Muscle of arm (tissue), 12 donors: ENCODE results near the gene PCDH9. TPM values are rescaled to one million over a fixed set of nuclear protein-coding genes. Genes with fewer than 3 reads are reported as not detected.
"Not testable (repeated sequence)": the region's sequence is repeated elsewhere in the genome, so short reads cannot be mapped to it uniquely, and the experiment has no call there.

Source experiments
- DNase-seq: peaks from one replicate; pipeline ENCODE4 v3.0.0-alpha.2; 2013
- polyA plus RNA-seq, 12 donors: library from polyadenylated mRNA; unstranded; fragments of 120-200 nt; gene quantifications; one replicate each; pipeline ENCODE4 v1.2.1, GENCODE V29; 2013; ENCODE audit not compliant: insufficient read length in 12 of 12

Gene PCDH9
- polyA plus RNA-seq, 12 donors = 2.8 to 4.3 (median 3.6) TPM; not detected in 1

- no peak for DNase-seq
These were observed 564.1 kb downstream of the PCDH9 start for GRCh38 chr13:66665991-66666390.

DNA sequence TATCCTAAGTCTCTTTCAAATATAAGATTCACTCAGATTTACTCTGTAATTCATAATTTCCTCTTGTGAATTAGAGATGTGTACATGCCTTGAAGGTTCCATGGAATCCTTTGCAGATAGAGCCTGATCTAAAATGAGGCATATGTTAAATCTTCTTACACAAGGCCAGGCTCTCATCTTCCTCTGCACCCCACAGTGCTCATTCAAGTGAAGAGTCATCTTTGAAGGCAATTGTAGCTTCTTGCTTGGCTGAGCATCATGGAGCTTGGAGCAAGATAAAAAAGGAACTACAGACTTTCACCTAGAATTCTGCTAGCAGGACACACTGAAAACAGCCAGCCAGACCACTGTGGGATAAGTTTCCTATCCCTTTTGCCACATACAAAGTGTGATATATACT, 566.4 kb downstream of the PCDH9 start:
- DNase-seq = no peak

DNA sequence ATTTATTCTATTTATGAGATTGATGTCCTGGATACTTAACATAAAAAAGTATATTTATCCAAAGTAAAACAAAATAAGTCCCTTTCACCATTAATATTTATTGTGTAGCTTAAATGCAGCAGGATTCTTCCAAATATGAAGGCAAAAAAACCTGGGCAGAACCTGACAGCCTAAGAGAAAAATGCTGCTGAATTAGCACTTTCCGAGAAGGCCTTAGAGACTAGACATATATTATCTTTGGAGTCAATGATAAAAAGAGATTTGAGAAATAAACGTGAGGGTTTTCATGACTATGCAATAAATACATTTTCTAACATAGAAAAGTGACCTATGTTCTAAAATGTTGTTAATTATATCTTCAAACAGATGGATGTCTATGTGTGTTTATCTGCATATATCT, 566.9 kb downstream of the PCDH9 start:
- DNase-seq = no peak

GRCh38 chr13:66661336-66661735, 568.8 kb downstream of the PCDH9 start:
- no peak for DNase-seq

GRCh38 chr13:66660468-66660813, 569.7 kb downstream of the PCDH9 start:
- no peak for DNase-seq

DNA sequence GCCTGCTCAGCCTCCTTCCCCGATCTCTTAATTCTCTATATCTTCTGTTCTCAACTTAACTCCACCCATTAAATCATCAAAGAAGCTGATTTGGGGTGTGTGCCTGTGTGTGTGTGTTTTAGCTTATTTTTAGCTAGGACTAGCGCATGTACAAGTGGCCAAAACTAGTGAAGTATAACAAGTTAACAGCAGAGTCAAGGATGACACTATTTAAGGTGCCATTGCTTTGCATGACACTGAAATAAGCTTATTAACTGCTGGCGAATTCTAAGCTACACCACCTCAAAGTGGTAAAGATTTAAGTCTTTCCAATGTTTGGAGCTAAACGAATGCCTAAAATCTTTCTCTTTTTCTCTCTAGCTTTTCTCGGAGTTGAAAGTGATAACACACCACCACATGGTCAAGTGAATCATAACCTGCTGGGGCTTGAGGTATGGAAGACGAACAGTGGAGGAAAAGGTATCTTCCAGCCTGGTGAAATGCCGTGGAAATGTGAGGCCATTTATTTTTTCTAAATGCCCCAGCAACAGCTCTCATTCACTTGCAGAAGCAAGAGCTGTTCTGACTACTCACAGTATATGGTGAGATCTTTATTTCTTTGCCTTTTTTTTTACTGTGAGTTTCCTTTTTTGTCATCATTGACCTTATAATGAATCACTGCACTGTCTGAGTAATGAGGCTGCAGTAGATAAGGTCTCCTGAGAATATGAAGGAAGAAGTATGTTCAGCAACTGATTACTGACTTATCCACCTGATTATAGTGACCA, 570.3 kb downstream of the PCDH9 start:
- no peak for DNase-seq

- peak; percentile 40 for DNase-seq
These were observed 570.9 kb downstream of the PCDH9 start for GRCh38 chr13:66659286-66659685.

DNA sequence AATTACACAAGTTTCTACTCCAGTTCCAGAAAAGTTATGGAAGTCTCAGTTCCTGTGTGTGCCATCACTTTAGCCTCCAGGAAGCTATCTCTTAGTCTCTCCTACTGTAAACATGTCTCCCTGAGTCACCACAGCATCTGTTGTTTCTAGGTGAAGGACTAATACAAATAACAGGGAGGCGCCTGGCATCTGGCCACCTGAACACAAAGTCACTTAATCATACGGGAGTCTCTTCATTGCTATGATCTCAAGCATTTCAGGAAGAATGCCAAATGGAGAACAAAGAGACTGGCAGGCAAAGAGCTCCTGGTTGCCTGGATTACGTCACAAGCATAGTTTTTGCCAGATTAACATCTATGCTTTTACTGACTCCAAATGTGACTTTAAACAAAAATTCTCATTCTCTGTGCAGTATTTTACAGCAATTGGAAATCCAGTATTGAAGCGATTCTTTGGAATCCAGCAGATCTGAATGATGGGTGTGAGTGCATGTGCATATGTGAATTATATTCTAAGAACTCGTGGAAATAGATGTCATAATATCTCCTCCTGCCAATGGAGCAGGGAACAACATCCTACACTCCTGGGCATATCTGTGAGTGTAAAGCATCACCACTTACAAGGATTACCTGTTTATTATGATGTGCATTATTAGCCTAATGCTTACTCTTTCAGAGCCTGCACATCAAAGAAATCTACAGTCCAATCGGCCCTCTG, 572.8 kb downstream of the PCDH9 start:
- peak; percentile 88 for DNase-seq

- no peak for DNase-seq
These were observed 574.2 kb downstream of the PCDH9 start for GRCh38 chr13:66655847-66656454.

GRCh38 chr13:66644855-66645460, 585.2 kb downstream of the PCDH9 start:
- DNase-seq = no peak

- DNase-seq = no peak
These were observed 589.9 kb downstream of the PCDH9 start for GRCh38 chr13:66640231-66640630.

- DNase-seq = no peak
These were observed 591.1 kb downstream of the PCDH9 start for GRCh38 chr13:66639044-66639443.

GRCh38 chr13:66635526-66635925, 594.6 kb downstream of the PCDH9 start:
- no peak for DNase-seq

DNA sequence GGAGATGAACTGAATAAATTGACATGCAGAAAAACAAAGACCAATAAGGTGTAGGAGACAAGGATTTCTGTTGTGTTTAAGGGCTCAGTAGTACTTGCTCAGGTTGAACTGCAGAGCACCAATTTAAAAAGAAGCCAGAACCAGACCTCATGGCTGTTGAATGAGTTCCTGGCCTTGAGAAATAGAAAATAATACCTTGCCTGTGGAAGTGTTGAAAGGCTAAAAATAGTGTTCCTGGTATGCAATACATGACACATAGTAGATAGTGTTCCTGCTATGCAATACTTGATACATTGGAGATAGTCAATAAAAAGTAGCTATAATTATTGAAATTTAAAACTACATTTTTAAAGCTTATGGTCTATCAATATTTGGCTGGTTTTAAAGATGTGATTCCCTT, 595.8 kb downstream of the PCDH9 start:
- no peak for DNase-seq

GRCh38 chr13:66627512-66627911, 602.6 kb downstream of the PCDH9 start:
- no peak for DNase-seq

DNA sequence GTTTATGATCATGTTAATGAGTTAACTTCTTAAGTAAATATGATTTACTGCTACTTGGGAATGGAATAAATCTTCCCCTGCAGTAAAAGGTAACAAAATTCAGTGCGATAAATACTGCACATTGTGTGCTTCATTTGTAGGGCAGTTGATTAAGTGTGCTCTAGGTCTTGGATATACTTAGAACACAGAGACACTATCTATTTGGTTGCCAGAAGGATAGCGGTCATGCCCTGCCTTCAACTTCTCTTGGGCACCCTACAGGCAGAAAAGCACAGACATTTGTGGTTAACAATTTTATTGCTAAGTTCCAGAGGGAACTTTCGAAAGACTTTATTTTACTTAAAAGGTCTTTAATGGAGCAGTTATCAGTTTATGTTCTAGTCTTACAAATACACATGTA, 605.8 kb downstream of the PCDH9 start:
- DNase-seq = no peak

GRCh38 chr13:66623129-66623820, 606.9 kb downstream of the PCDH9 start:
- DNase-seq = no peak

- not testable (repeated sequence) for DNase-seq
These were observed 608.2 kb downstream of the PCDH9 start for GRCh38 chr13:66621906-66622447.

GRCh38 chr13:66618702-66619101, 611.4 kb downstream of the PCDH9 start:
- DNase-seq = peak; percentile 7

DNA sequence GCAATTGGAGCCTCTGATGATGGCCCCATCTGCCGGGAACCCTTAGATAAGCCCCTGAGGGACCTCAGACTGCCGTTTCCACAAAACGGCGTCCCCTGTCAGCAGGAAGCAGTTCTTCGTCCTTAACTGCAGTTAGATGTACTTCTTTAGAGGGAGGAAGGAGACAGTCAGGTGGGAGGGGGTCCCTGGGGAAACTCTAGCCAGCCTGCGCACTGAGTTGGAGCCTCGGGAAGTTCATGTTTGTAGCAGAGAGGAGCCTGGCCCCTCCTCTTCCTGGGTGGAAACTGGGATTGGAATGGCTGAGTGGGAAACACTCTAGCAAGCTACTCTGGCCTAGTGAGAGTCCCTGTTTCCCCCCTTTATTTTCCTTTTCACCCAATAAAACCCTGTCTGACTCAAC, 612.4 kb downstream of the PCDH9 start:
- no peak for DNase-seq

- no peak for DNase-seq
These were observed 617.2 kb downstream of the PCDH9 start for GRCh38 chr13:66612983-66613382.

- no peak for DNase-seq
These were observed 643.6 kb downstream of the PCDH9 start for GRCh38 chr13:66586489-66586888.
